Osteoblast (primary cell): ENCODE measurements around the gene TMEM161A. TPM values are rescaled to one million over a fixed set of nuclear protein-coding genes. Genes with fewer than 3 reads are reported as not detected.
"Not testable (repeated sequence)": the region's sequence is repeated elsewhere in the genome, so short reads cannot be mapped to it uniquely, and the experiment has no call there.

ENCODE experiments used
- DNase-seq: peaks from one replicate; pipeline ENCODE4 v3.0.0; 2011; ENCODE audit warnings: low spot score, mixed read lengths; ENCODE audit not compliant: insufficient read length; ENCODE audit errors: missing footprints
- H2AFZ ChIP-seq: 2 replicates; pipeline ENCODE4 v1.6.0; 2011; ENCODE audit warnings: mild to moderate bottlenecking, low read length
- H3K27ac ChIP-seq: 2 replicates; pipeline ENCODE4 v1.5.1; 2011; ENCODE audit warnings: mild to moderate bottlenecking, low read depth, low read length, moderate library complexity
- H3K27me3 ChIP-seq: 2 replicates; pipeline ENCODE4 v1.6.0; 2012; ENCODE audit warnings: mild to moderate bottlenecking, control low read depth, inconsistent platforms, low read length, moderate library complexity; ENCODE audit not compliant: insufficient read depth
- H3K36me3 ChIP-seq: 2 replicates; pipeline ENCODE4 v1.5.1; 2011; ENCODE audit warnings: mild to moderate bottlenecking, low read length, control low read depth, moderate library complexity; ENCODE audit not compliant: insufficient read depth
- H3K4me1 ChIP-seq: 2 replicates; pipeline ENCODE4 v1.5.1; 2011; ENCODE audit warnings: mild to moderate bottlenecking, low read length, control low read depth, moderate library complexity; ENCODE audit not compliant: insufficient read depth
- H3K4me2 ChIP-seq: 2 replicates; pipeline ENCODE4 v1.6.0; 2011; ENCODE audit warnings: mild to moderate bottlenecking, low read length; ENCODE audit not compliant: insufficient read depth
- H3K4me3 ChIP-seq: fragments of 200-600 bp; sonication (generic); 3 replicates; pipeline ENCODE4 v1.5.1; 2012; ENCODE audit warnings: mild to moderate bottlenecking, low read length, inconsistent platforms; ENCODE audit not compliant: insufficient read depth
- H3K79me2 ChIP-seq: 2 replicates; pipeline ENCODE4 v1.6.0; 2012; ENCODE audit warnings: mild to moderate bottlenecking, low read length, control low read depth, inconsistent platforms; ENCODE audit not compliant: insufficient read depth
- H3K9me3 ChIP-seq: 2 replicates; pipeline ENCODE4 v1.5.1; 2011; ENCODE audit warnings: low read depth, low read length, control low read depth
- H4K20me1 ChIP-seq: 2 replicates; pipeline ENCODE4 v1.6.0; 2012; ENCODE audit warnings: mild to moderate bottlenecking, low read length, control low read depth; ENCODE audit not compliant: insufficient read depth
- CTCF ChIP-seq: IDR thresholded peaks from 2 replicates; pipeline ENCODE4 v1.5.1; 2011; ENCODE audit warnings: mild to moderate bottlenecking, low read depth, low read length, moderate library complexity; ENCODE audit errors: extremely low read depth
- total RNA-seq: library from RNA; depleted of rRNA; stranded (reverse); fragments of >200 nt; gene quantifications from 2 replicates; pipeline ENCODE4 v1.2.3, GENCODE V29; 2012

Gene TMEM161A
- total RNA-seq, 1 donor, result 13.8 TPM

GRCh38 chr19:19149435-19149834, 11.2 kb upstream of the TMEM161A start:
- no peak overlapping the region for H3K4me2 ChIP-seq
- no peaks in the 10 kb centered on the region for H3K27me3 ChIP-seq
- no peaks in the 10 kb centered on the region for H3K79me2 ChIP-seq
- no peak overlapping the region for H3K4me3 ChIP-seq
- no peaks in the 10 kb centered on the region for H3K9me3 ChIP-seq
- H3K27ac ChIP-seq, result no peak overlapping the region
- H3K4me1 ChIP-seq, result no peaks in the 10 kb centered on the region
- H3K36me3 ChIP-seq, result peaks cover 4% of the 10 kb centered on the region
- H2AFZ ChIP-seq, result no peak overlapping the region
- TF ChIP-seq CTCF, result no peak
- H4K20me1 ChIP-seq, result no peaks in the 10 kb centered on the region
- DNase-seq, result no peak

DNA sequence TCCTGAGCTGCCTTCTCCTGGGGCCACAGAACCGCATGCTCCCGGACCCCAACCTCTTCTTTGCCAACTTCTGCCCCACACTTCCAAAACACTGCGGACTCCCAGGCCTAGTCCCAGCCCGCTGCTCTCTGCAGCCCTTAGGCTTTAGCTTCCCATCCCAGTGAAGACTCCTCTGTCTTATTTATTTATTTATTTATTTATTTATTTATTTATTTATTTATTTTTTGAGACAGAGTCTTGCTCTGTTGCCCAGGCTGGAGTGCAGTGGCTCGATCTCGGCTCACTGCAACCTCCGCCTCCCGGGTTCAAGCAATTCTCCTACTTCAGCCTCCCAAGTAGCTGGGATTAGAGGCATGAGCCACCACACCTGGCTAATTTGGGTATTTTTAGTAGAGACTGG, 10.2 kb upstream of the TMEM161A start:
- not testable (repeated sequence) for H3K9me3 ChIP-seq, H4K20me1 ChIP-seq, H3K27ac ChIP-seq, H3K79me2 ChIP-seq, DNase-seq, H3K27me3 ChIP-seq, H3K36me3 ChIP-seq, H3K4me1 ChIP-seq, H2AFZ ChIP-seq, H3K4me3 ChIP-seq, H3K4me2 ChIP-seq

DNA sequence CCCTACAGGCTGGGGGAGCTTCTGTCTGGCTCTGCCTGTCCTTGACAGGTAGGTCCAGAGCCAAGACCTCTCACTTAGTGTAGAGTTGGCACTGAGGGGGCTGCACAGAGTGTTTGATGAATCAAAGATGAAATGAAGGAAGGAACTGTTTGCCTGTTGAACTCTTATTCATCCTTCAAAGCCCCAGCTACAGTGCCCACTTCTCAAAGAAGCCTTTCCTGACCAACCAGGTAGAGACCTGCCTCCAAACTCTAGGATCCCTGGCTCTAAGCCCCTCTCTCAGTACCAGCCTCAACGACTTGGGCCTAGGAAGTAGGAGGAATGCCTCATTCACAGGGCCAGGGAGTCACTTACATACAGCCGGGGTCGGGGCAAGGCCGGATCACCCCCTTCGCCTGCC, 9.1 kb upstream of the TMEM161A start:
- H3K27me3 ChIP-seq, result no peaks in the 10 kb centered on the region
- H3K4me2 ChIP-seq, result no peak overlapping the region
- H3K36me3 ChIP-seq, result peaks cover 4% of the 10 kb centered on the region
- TF ChIP-seq CTCF, result no peak
- H3K4me1 ChIP-seq, result no peaks in the 10 kb centered on the region
- no peaks in the 10 kb centered on the region for H4K20me1 ChIP-seq
- H3K27ac ChIP-seq, result no peak overlapping the region
- no peaks in the 10 kb centered on the region for H3K9me3 ChIP-seq
- no peak overlapping the region for H2AFZ ChIP-seq
- H3K4me3 ChIP-seq, result no peak overlapping the region
- H3K79me2 ChIP-seq, result no peaks in the 10 kb centered on the region
- no peak for DNase-seq

- no peak for DNase-seq
- no peak for TF ChIP-seq CTCF
- Histone ChIP-seq H3K27me3 (no peaks in the 10 kb centered on the region), H3K27ac (no peak overlapping the region), H4K20me1 (no peaks in the 10 kb centered on the region), H3K4me3 (no peak overlapping the region), H3K79me2 (no peaks in the 10 kb centered on the region), H3K4me2 (no peak overlapping the region), H3K9me3 (no peaks in the 10 kb centered on the region), H3K36me3 (peaks cover 4% of the 10 kb centered on the region), H2AFZ (no peak overlapping the region), H3K4me1 (no peaks in the 10 kb centered on the region)
Observed at GRCh38 chr19:19146865-19147264, 8.6 kb upstream of the TMEM161A start.
